Pulmonary artery endothelial cell (primary cell): ENCODE data around the gene SLC17A3. TPM values are rescaled to one million over a fixed set of nuclear protein-coding genes. Genes with fewer than 3 reads are reported as not detected.

Experiments
- DNase-seq: peaks from one replicate; pipeline ENCODE4 v3.0.0-alpha.2; 2011; ENCODE audit warnings: low read depth, low spot score
- total RNA-seq: library from RNA; depleted of rRNA; stranded (reverse); fragments of >200 nt; gene quantifications from 2 replicates; pipeline ENCODE4 v1.2.3, GENCODE V29; 2014

The SLC17A3 gene
- total RNA-seq, 1 donor from 2014 or later: not detected

DNA sequence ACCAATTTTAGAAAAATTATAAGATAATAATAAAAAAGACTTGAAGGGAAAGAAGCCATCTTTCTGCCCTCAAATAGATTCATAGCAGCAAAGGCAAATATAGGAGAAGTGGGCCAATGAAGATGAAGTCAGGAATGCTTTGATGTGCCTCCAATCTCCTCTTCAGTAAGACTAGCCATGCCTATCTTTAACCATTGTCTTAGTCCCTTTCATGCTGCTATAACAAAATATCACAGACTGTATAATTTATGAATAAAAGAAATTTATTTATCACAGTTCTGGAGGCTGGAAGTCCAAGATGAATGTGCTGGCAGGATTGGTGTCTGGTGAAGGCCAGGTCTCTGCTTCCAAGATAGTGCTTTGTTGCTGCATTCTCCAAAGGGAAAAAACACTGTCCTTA lies 18.8 kb upstream of the SLC17A3 start:
- no peak for DNase-seq

DNA sequence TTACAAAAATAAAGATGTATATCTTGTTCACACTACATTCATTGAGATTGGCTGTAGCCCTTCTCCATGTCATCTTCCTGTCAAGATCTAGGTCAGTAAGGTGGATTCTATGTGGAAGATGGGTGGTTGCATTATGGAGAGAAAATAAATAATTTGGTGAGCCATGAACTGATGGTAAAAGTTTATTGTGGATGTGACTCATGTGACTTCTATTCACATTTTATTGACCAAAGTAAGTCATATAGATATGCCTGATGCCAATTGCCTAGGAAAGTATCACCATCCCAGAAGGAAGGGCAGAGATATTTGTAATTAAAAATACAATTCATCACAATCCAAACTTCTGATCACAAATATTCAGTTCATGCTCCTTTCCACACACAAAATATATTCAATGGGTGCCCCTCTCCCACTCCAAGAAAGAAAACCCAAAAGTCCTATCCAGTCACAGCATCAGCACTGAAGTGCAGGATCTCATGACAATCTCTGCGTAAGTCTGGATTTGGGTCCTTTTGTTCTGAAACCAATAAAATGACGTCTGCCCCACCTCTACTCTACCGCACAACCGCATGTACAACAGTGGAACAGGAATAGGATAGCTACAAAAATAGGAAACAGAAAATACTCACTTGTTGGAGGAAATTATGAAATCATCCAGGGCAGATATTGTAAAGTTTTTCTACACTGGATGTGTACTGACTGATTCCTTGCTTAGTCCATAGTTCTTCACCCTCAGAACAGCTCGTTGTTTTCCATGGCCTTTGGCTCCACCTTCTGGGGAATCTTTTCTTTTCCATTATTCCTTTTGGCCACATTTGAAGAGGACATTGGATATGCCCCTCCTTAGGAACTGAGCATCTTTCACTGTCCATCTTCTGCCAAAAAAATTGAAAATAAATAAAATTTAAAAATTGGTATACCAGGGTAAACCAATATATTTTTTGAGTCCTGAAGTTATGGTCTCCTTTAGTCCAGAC lies 16.1 kb upstream of the SLC17A3 start:
- no peak for DNase-seq

DNA sequence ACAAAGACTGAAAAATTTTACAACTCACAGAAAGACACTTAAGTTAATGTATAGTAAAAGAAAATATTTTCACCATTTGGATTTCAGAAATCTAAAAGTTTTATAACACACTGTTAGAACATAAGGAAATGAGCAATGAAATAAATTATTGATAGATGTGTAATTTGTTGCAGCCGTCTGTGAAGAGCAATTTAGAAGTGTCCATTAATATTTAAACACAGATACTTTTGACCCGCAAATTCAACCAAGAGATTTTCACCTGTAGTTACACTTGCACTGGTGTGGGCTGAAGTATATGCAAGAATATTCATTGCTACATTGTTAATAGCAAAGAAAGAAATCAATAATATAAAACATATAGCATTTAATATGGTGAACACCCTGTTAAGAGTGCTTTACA lies 14.6 kb upstream of the SLC17A3 start:
- no peak for DNase-seq

DNA sequence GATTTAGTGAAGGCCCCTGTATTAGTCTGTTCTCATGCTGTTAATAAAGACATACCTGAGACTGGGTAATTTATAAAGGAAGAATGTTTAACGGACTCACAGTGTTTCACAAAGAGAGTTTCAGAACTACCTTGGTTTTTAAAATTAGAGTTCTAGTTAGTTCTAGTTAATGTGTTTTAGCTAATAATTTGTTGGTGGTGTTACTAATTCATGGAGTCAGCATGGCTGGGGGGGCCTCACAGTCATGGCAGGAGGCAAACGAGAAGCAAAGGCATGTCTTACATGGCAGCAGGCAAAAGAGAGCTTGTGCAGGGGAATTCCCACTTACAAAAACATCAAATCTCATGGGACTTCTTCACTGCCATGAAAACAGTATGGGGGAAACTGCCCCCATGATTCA lies 12.0 kb upstream of the SLC17A3 start:
- no peak for DNase-seq

DNA sequence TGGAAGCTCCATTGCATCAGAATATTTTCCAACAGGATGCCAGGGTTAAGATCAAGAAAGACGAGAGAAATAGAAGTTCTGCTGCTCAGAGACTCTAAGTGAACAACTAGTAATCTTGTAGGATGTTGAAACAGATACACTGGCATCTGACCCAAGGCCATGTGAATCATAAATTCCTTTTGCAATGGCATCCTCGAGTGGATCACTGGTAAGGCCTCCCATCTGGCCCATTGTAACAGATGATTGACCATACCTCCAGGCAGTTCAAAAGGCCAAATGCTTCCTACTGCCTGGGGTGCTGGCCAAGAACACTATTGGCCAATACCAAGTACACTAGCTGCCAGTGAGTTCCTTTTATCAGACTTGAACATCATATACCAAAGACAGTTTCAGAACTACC lies 9.9 kb upstream of the SLC17A3 start:
- DNase-seq: no peak

DNA sequence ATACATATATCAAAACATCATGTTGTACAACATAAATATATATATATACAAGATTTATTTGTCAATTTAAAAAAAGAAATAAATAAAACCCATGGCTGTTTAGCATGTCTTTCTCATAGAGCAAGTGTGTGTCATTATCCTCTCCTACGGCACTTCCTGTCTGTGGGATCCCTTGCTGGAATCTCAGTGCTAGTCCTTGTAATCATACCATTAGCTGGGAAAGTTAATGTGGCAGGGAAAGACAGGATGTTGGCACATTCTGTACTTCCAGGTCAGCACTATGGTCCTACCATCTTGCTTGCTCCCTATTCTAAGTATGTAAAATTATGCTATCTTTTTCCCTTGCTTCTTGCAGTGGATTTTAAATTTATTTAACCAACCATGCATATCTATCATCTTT lies 9.5 kb upstream of the SLC17A3 start:
- no peak for DNase-seq

DNA sequence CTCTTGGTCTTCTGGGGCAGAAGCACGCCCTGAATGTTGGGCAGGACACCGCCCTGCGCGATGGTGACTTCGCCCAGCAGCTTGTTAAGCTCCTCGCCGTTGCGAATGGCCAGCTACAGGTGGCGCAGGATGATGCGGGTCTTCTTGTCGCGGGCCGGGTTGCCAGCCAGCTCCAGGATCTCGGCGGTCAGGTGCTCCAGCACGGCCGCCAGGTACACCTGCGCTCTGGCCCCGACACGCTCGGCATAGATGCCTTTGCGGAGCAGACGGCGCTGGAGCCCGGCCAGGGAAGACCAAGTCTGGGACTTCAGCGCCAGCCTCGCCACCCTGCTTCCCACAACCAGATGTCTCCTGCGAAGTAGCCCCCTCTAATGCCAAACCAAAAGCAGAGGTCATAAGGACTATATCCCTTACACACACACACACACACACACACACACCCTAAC lies 8.0 kb upstream of the SLC17A3 start:
- DNase-seq: no peak

DNA sequence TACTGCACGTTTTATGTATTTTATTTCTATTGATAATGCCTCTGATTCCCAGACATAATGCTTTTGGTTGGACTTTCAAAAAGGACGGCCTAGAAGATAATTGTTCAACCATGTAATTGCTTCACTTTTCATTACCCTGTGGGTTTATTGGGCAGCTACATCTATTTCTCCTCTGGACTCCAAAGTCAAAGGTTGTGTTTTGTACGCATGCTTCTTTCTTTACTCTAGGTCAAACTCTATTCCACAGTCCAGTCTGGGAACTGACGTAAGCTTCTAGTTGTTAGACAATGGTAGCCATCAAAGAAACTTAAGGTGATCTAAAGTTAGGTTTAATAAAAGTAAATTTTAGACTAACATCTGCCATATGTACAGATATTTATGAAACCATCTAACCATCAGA lies 6.6 kb upstream of the SLC17A3 start:
- DNase-seq: no peak

DNA sequence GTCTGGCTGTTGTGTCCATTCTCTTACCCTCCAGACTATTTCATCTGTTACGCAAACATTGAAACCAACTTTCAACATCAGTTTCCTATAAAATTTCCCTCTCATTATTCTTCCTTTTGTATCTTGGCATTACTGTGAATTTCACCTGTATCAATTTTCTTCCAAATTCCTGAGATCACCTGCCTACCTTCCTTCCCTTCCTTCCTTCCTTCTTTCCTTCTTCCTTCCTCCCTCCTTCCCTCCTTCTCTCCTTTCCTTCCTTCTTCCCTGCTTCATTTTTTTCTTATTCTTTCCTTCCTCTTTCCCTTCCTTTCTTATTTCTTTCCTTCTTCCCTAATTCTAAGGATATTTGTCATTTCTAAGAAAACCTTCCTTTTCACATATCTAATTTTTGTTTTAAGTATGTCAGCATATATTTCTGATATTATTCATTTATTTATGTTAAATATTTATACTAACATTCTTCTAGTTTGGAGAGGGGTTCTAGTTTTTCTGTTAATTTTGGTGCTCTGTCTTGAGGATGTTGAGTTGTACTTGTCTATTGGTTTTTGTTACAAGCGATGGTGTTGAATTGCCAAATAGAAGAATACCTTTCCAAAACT lies 4.8 kb upstream of the SLC17A3 start:
- no peak for DNase-seq

DNA sequence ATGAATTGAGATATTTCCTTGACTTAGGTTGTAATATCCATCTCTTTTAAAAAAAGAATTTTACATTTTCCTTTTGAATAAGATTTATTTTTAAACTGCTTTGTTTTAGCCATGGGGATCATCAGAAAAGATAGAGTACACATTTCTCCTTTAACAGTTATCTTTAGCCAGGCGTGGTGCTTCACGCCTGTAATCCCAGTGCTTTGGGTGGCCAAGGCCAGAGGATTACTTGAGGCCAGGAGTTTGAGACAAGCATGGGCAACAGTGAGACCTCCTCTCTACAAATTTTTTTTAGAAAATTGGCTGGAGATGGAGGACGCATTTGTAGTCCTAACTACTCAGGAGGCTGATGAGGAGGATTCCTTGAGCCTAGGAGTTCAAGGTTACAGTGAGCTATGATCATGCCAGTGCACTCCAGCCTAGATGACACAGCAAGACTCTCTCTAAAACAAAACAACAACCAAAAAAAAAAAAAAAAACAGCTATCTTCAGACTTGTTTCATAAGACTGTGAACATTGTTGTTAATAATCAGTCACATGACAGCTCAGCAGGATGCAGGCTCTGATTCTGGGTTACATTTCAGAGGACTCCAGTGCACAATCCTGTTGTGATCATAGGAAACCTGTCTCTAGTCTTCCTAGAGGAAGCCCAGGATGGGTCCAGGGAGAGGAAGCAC lies 2.0 kb upstream of the SLC17A3 start:
- DNase-seq: no peak

DNA sequence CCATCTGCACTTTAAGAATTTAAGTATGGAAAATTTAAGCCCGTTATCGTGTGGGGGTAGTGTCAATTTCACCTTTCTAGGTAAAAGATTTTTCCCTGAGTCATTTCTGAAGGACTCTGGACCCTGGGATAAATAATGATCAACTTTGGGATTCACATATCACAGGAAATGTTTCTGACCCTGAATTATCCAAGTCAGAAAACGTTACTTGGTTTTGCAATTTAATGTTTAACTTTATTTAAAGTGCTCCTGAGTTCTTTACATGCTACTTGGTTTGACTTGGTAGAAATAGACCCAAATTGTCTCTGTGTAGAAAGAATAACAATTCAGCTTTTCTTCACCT lies 1.5 kb upstream of the SLC17A3 start:
- DNase-seq: no peak

DNA sequence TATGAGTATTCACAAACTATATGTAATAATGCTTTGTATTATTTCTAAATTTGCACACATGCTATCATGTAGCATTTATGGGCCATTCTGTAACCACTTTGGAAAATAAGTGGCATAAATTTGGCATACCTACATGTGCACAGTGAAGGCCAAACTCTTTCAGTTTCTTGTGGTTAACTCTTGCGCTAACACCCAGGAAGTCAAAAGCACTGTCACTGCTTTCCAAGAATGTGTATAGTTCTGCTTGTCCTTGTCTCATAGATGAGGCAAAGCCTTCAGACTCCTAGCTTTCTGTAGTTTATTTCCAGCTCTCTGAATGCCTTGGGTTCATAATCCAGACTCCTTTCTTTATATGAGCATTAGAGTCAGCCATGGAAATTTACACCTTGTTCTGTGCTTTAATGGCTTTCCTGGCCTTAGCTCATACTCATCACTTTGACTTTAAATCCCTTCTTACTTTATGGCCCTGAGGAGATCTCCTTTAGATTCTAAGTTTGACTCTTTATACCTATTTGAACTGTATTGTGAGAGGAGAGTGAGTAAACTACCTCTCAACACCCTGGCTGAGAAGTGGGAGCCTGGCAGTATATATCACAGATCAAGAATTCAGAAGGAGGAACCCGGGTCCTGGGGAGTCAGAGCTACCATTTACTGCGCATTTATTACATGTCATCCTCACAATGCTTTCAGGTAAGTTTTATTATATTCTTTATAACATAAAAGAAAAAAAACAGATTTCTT lies 949 bp upstream of the SLC17A3 start:
- DNase-seq: no peak

DNA sequence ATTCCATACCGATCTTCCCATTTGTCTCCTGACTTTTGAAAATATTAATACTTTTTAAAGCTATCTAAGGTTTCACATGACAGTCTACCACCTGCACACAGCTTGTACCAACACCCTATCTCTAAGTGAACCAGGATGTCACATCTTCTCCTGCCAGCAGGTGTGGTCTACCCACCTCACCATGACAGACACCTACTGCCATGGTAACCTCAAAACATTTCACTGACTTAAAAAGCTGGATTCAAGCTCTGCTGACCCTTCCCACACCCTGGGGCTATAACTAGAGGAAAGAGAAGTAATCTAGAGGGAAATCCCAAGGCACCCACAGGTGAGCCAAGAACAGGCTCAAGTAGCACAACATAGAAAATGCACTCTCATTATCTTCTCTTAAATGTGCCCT lies 1.2 kb downstream of the SLC17A3 start:
- DNase-seq: no peak

DNA sequence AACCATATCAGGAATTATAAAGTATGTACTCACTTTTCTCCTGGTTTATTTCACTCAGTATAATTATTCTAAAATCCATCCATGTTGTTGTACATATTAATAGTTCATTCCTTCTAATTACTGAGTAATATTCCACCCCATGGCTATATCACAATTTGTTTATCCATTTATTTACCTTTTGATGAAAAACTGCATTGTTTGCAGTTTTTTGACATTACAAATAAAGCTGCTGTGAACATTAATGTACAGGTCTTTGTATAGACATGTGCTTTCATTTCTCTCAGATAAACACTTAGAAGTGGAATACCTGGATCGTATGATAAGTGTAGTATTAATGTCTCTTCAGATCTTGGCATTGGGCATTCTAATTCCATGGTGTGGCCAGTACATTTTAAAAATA lies 4.2 kb downstream of the SLC17A3 start:
- no peak for DNase-seq

DNA sequence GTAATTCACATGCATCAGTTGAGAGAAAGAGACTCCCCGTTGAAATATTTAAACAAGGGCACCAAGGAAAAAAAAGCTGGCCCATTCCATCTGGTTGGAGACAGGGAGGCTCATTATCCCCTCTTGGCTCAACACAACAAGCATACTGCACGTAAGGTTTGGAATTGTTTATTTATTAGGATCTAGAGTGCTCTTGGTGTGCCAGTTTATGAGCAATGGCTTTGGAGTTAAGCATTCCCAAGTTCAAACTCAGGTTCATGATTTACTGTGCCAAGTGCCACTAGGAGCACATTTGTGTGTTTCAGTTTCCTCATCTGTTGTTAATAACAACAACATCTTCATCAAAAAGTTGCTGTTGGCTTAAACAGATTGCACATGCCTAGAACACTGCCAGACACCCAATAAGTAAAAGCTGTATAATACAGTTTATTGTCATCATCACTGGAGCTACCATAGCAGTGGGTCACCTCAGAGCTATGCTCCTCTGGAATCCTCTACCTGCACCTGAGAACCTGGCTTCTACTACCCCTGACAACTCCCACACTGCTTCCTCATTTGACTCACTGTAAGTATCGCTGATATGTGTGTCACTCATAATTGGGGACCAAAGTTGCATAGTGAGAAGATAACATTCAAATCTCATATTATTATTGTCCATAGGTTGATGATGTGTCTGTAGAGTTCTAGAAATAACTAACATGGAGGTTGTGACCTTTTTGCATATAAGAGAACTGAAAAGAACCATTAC lies 5.4 kb downstream of the SLC17A3 start:
- DNase-seq: no peak

DNA sequence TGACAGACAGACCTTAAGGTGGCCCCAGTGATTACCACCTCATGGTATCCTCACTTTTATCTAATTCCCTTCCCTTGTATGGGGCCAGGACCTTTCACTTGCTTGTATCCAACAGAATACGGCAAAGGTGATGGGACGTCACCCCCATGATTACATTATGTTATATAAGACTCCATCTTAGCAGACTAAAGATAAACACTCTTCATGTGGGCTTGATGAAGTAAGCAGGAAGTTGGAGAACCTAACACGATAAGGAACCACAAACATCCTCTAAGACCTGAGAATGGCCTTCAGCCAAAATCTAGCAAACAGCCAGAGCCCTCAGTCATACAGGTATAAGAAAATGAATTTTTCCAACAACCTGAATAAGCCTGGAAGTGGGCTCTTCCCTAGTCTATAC lies 8.0 kb downstream of the SLC17A3 start:
- DNase-seq: no peak

DNA sequence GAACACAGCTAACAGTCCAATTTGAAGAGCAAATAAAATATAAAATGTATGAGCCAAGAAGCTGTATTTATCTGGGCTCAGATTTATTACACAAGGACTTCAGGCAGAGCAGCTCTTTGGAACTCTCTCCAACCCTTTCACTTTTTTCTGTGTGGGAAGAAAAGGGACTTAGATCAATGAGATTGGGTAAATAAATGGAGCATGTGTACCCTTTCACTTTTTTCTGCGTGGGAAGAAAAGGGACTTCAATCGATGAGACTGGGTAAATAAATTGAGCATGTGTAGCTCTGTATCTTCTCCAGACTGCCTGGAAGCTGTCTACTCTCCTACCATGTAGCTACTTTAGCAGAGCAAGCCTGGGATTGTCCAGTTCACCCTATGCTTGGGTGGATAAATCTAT lies 10.7 kb downstream of the SLC17A3 start:
- DNase-seq: no peak

DNA sequence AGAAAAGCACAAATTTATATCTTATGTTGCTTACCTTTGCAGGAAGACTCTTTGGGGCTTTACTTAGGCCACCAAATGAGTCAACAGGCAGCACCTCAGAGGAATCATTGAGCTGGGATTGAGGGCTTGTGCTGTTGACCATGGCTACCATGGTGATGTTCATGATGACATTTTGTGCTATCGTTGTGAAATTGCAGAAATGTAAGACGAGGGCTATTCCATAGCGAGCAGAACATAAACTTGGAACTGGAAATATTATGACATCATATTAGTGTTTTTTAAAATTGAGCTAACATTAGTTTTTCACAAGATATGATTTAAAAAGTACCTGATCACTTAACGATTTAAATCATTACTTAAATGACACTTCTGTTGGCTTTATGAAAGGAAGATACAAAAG lies 11.8 kb downstream of the SLC17A3 start:
- no peak for DNase-seq

DNA sequence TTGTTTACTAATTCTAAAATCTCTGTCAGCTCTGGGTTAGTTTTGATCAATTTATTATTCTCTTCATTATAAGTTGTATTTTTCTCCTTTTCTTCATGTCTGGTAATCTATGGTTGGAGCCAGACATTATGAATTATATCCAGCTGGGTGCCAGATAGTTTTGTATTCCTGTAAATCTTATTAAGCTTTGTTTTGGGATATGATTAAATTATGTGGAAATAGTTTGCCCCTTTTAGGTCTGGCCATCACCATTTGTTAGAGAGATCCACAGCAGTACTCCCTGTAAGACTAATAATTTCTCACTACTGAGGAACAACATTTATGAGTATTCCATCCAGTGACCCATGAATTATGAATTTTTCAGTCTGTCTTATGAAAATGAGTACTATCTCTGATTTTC lies 21.3 kb downstream of the SLC17A3 start:
- DNase-seq: no peak

DNA sequence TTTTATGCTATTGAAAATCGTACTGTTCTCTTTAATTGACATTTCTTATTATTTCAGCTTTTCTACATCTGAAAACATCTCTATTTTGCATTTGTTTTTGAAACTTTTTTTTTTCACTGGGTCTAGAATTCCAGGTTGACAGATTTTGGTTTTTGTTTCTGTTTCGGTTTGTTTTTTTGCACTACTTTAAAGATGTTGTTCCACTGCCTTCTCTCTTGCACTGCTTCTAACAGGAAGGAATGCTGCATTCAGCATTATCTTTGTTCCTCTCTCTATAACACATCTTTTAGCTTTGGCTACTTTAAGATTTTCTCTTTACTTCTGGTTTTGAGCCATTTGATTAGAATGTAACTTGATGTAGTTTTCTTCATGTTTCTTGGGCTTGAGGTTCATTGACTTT lies 22.1 kb downstream of the SLC17A3 start:
- no peak for DNase-seq

DNA sequence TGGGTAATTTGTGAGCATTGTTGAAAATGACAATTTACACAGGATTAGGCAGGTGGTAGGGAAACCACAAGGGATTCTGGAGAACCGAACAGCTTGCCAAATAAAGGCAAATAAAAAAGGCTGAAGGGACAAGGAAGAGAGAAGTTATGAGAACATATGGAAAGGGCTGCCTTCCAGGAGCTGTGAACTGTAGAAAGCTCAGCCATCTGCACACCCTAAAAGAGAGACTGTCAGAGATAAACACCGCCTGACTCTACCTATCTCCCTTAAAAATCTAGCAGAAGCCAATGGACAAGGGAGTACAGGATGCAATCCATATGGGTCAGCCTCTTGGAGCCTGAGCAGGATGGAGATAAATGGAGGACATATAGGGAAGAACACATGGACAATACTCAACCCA lies 29.5 kb downstream of the SLC17A3 start:
- DNase-seq: no peak
